GM12878 (cell line): ENCODE results near the gene FAM217B. TPM values are rescaled to one million over a fixed set of nuclear protein-coding genes. Genes with fewer than 3 reads are reported as not detected.

ENCODE experiments used
- ATAC-seq: fragments of 200-7000 bp; cut with Tn5 transposase; 3 replicates; pipeline ENCODE4 v1.9.1; 2020; ENCODE audit warnings: mild to moderate bottlenecking, moderate library complexity
- BruUV-seq: library from RNA; stranded (reverse); fragments of 400-500 nt; replicated peaks from 2 replicates; lab custom pipeline; 2021; lab: Mats Ljungman, UMichigan
- CTCF ChIA-PET: fragments of 300-600 bp; sonication (Branson Sonifier 250); formaldehyde crosslinking; extraction: SDS; loops from one replicate; lab custom pipeline; 2021; ENCODE audit warnings: inconsistent platforms; lab: Yijun Ruan, JAX
- POLR2A ChIA-PET: fragments of 350-600 bp; formaldehyde crosslinking; extraction: SDS; loops from one replicate; lab custom pipeline; 2021; ENCODE audit warnings: inconsistent platforms; lab: Charles Lee
- RAD21 ChIA-PET: fragments of 300-600 bp; sonication (Branson Sonifier 250); formaldehyde crosslinking; loops from one replicate; lab custom pipeline; 2023; ENCODE audit warnings: antibody characterized with exemption; ENCODE audit not compliant: unreplicated experiment; lab: Charles Lee
- SMC1A ChIA-PET: fragments of 300-600 bp; sonication (Branson Sonifier 250); formaldehyde crosslinking; loops from one replicate; lab custom pipeline; 2023; ENCODE audit not compliant: unreplicated experiment, uncharacterized antibody; lab: Charles Lee
- DNase-seq: peaks from one replicate; pipeline ENCODE4 v3.0.0-alpha.2; 2011; ENCODE audit warnings: low read depth, low spot score
- FAIRE-seq: peaks from 3 replicates; lab custom pipeline; 2011; peaks lifted over from hg19 to GRCh38; lab: Jason Lieb, UNC
- H2AFZ ChIP-seq: 2 replicates; pipeline ENCODE4 v1.6.0; 2011; ENCODE audit warnings: low read depth, low read length, control low read depth; ENCODE audit not compliant: control insufficient read depth
- H3K27ac ChIP-seq: 2 replicates; pipeline ENCODE4 v1.5.1; 2011; ENCODE audit warnings: control low read depth; ENCODE audit not compliant: control insufficient read depth, insufficient read depth
- H3K27me3 ChIP-seq, 2 experiments: replicated peaks in 1 of 2; 2 replicates each; pipeline versions ENCODE4 v1.6.0 to v1.6.1; 2011; ENCODE audit warnings: low read length in 1 of 2; ENCODE audit not compliant: control insufficient read depth in 2 of 2, insufficient read depth in 2 of 2
- H3K36me3 ChIP-seq, 2 experiments: 2 replicates each; pipeline ENCODE4 v1.5.1; 2011; ENCODE audit warnings: low read length in 1 of 2; ENCODE audit not compliant: control insufficient read depth in 2 of 2, insufficient read depth in 2 of 2
- H3K4me1 ChIP-seq: 2 replicates; pipeline ENCODE4 v1.6.1; 2011; ENCODE audit warnings: mild to moderate bottlenecking, low read length, moderate library complexity, mixed read lengths; ENCODE audit not compliant: control insufficient read depth, insufficient read depth
- H3K4me2 ChIP-seq: 2 replicates; pipeline ENCODE4 v1.6.0; 2011; ENCODE audit warnings: control low read depth; ENCODE audit not compliant: control insufficient read depth, insufficient read depth
- H3K4me3 ChIP-seq: fragments of 200-600 bp; sonication (generic); 2 replicates; pipeline ENCODE4 v1.5.1; 2016
- H3K79me2 ChIP-seq: 2 replicates; pipeline ENCODE4 v1.6.0; 2011; ENCODE audit warnings: low read length; ENCODE audit not compliant: control insufficient read depth, insufficient read depth
- H3K9ac ChIP-seq: 2 replicates; pipeline ENCODE4 v1.8.0; 2011; ENCODE audit warnings: low read length, control low read depth, mixed read lengths; ENCODE audit not compliant: control insufficient read depth, insufficient read depth
- H3K9me3 ChIP-seq: replicated peaks from 3 replicates; pipeline ENCODE4 v1.5.1; 2011; ENCODE audit warnings: mild to moderate bottlenecking, low read length; ENCODE audit not compliant: control insufficient read depth, insufficient read depth
- H4K20me1 ChIP-seq: 2 replicates; pipeline ENCODE4 v1.6.0; 2011; ENCODE audit not compliant: control insufficient read depth, insufficient read depth
- CBFB ChIP-seq: IDR thresholded peaks from 2 replicates; pipeline ENCODE4 v1.6.1; 2016; ENCODE audit warnings: antibody characterized with exemption, low read depth
- CHD2 ChIP-seq: IDR thresholded peaks from 2 replicates; pipeline ENCODE4 v1.6.1; 2011; ENCODE audit warnings: low read depth, low read length, improper control_type of control experiment, borderline replicate concordance
- CHD4 ChIP-seq: fragments of 200-600 bp; sonication (generic); IDR thresholded peaks from 2 replicates; pipeline ENCODE4 v1.6.1; 2016; ENCODE audit warnings: mild to moderate bottlenecking
- GATAD2B ChIP-seq: fragments of 450-650 bp; conservative IDR thresholded peaks from 2 replicates; pipeline ENCODE4 v1.6.1; 2017; ENCODE audit warnings: low read depth, mild to moderate bottlenecking, moderate library complexity
- HCFC1 ChIP-seq: fragments of 150-350 bp; IDR thresholded peaks from 2 replicates; pipeline ENCODE4 v1.6.1; 2014; ENCODE audit warnings: low read length
- NRF1 ChIP-seq: conservative IDR thresholded peaks from 2 replicates; pipeline ENCODE4 v1.6.1; 2011; ENCODE audit warnings: mild to moderate bottlenecking, low read depth, low read length, improper control_type of control experiment
- RELB ChIP-seq: fragments of 450-650 bp; IDR thresholded peaks from 2 replicates; pipeline ENCODE4 v1.6.1; 2017; ENCODE audit warnings: low read depth, mild to moderate bottlenecking, moderate library complexity
- TCF3 ChIP-seq: IDR thresholded peaks from 2 replicates; pipeline ENCODE4 v1.6.1; 2012; ENCODE audit warnings: low read depth, mild to moderate bottlenecking, low read length, borderline replicate concordance; ENCODE audit not compliant: insufficient read depth
- ZBED1 ChIP-seq: IDR thresholded peaks from 2 replicates; pipeline ENCODE4 v1.6.1; 2016; ENCODE audit warnings: borderline replicate concordance
- ZNF384 ChIP-seq: IDR thresholded peaks from 2 replicates; pipeline ENCODE4 v1.6.1; 2012; ENCODE audit warnings: low read depth, mild to moderate bottlenecking, low read length, improper control_type of control experiment, borderline replicate concordance
- ZSCAN29 ChIP-seq: fragments of 450-650 bp; IDR thresholded peaks from 2 replicates; pipeline ENCODE4 v1.6.1; 2017; ENCODE audit warnings: mild to moderate bottlenecking, moderate library complexity
- in situ Hi-C: fragments of 300-500 bp; cut with MboI; formaldehyde crosslinking; loops from 9 replicates; pipeline ENCODE4 v1.14.3; 2018; ENCODE audit warnings: mixed read lengths
- intact Hi-C: fragments of 100-400 bp; cut with micrococcal nuclease; formaldehyde crosslinking; loops from one replicate; pipeline ENCODE4 v1.14.2; 2022; ENCODE audit not compliant: unreplicated experiment
- polyA plus RNA-seq, 11 experiments: library from polyadenylated mRNA; depleted of rRNA in 4 of 11; unstranded in 6 of 11; stranded (reverse) in 5 of 11; fragments of >200 nt; fragmentation: Nextera tagmentation in 4 of 11; fragmentation: Illumina TruSeq in 1 of 11; extraction: Ambion mirVana in 4 of 11; extraction: Trizol in 1 of 11; gene quantifications; 1 replicate in 1 of 11; 2 replicates in 10 of 11; pipeline versions ENCODE4 v1.2.1 to v1.2.3, GENCODE V29; 2011 to 2016; ENCODE audit warnings: inconsistent platforms in 2 of 11, missing spikeins in 2 of 11, low read depth in 1 of 11
- total RNA-seq, 4 experiments: library from RNA; depleted of rRNA in 3 of 4; stranded (reverse); fragments of >200 nt in 3 of 4; fragmentation: Illumina TruSeq in 1 of 4; extraction: Trizol in 1 of 4; gene quantifications; 2 replicates each; pipeline versions ENCODE4 v1.2.1 to v1.2.3, GENCODE V29; 2013 to 2021

Gene FAM217B
- total and polyA plus RNA-seq, 10 of the 15 experiments (the other 5 are each of a cell fraction or from before 2014, with no cell fraction given), result 6.3 to 18.3 (median 10.6) TPM

- Histone ChIP-seq H4K20me1 (no peaks in the 10 kb centered on the region), H2AFZ (no peak overlapping the region), H3K9me3 (no peaks in the 10 kb centered on the region), H3K27ac (no peak overlapping the region), H3K27me3 (no peaks in the 10 kb centered on the region), H3K79me2 (no peaks in the 10 kb centered on the region), H3K4me1 (no peaks in the 10 kb centered on the region), H3K4me2 (no peak overlapping the region), H3K9ac (no peak overlapping the region), H3K36me3 (no peaks in the 10 kb centered on the region), H3K4me3 (no peak overlapping the region)
- RAD21 ChIA-PET, result no interaction called here
- no TSS peak for BruUV-seq
- intact Hi-C loops (no loop called here), in situ Hi-C loops (no loop called here)
- FAIRE-seq (no peak), DNase-seq (no peak), ATAC-seq (no peak)
- POLR2A ChIA-PET, result no interaction called here
- TF ChIP-seq CBFB, result no peak
- TF ChIP-seq NRF1, result no peak
- no peak for TF ChIP-seq ZNF384
- TF ChIP-seq CHD4, result no peak
- no peak for TF ChIP-seq RELB
- no peak for TF ChIP-seq CHD2
- TF ChIP-seq ZSCAN29, result no peak
- TF ChIP-seq GATAD2B, result no peak
- TF ChIP-seq TCF3, result no peak
- no peak for TF ChIP-seq HCFC1
- no peak for TF ChIP-seq ZBED1
- CTCF ChIA-PET, result no interaction called here
- SMC1A ChIA-PET, result no interaction called here
Measured at GRCh38 chr20:59920944-59921343, 19.2 kb upstream of the FAM217B start.
